VCaP (cell line): ENCODE measurements around the gene LRIG2.
"Not testable (repeated sequence)": the region's sequence is repeated elsewhere in the genome, so short reads cannot be mapped to it uniquely, and the experiment has no call there.

ENCODE experiments used
- H3K27ac ChIP-seq: fragments of 450-650 bp; 2 replicates; pipeline ENCODE4 v1.5.1; 2017
- CTCF ChIP-seq: fragments of 450-650 bp; conservative IDR thresholded peaks from 2 replicates; pipeline ENCODE4 v1.5.1; 2017; ENCODE audit warnings: mild to moderate bottlenecking, moderate library complexity

Gene LRIG2

GRCh38 chr1:113072757-113073478 lies at the start of gene LRIG2:
TSS of gene LRIG2 (plus strand) at chr1:113073198. CDS start at chr1:113073407, 209 bp downstream.
- TF ChIP-seq CTCF = peak; percentile 95
- H3K27ac ChIP-seq = peak within 1 kb of the TSS; percentile 91

GRCh38 chr1:113023316-113023715 lies 49.7 kb upstream of the LRIG2 start:
- not testable (repeated sequence) for H3K27ac ChIP-seq

GRCh38 chr1:113027007-113027406 lies 46.0 kb upstream of the LRIG2 start:
- H3K27ac ChIP-seq = peak overlapping the region; percentile 59
- no peak for TF ChIP-seq CTCF

- TF ChIP-seq CTCF = no peak
- peak overlapping the region; percentile 59 for H3K27ac ChIP-seq
These were observed 45.5 kb upstream of the LRIG2 start for GRCh38 chr1:113027449-113027848.

GRCh38 chr1:113029822-113030221 lies 43.2 kb upstream of the LRIG2 start:
- no peak overlapping the region for H3K27ac ChIP-seq
- no peak for TF ChIP-seq CTCF

- no peak overlapping the region for H3K27ac ChIP-seq
- no peak for TF ChIP-seq CTCF
These were observed 41.6 kb upstream of the LRIG2 start for GRCh38 chr1:113031171-113031933.

GRCh38 chr1:113035086-113035485 lies 37.9 kb upstream of the LRIG2 start:
- TF ChIP-seq CTCF = no peak
- H3K27ac ChIP-seq = no peak overlapping the region
